GM19468 (cell line): ENCODE results near the gene SFMBT2.
"Not testable (repeated sequence)": the region's sequence is repeated elsewhere in the genome, so short reads cannot be mapped to it uniquely, and the experiment has no call there.

Experiments
- ATAC-seq: cut with Tn5 transposase; IDR thresholded peaks from one replicate; pipeline ENCODE4 v1.9.1; 2021; ENCODE audit warnings: mild to moderate bottlenecking, moderate library complexity, moderate number of reproducible peaks; ENCODE audit not compliant: unreplicated experiment; ENCODE audit errors: extremely low read depth

The SFMBT2 gene

DNA sequence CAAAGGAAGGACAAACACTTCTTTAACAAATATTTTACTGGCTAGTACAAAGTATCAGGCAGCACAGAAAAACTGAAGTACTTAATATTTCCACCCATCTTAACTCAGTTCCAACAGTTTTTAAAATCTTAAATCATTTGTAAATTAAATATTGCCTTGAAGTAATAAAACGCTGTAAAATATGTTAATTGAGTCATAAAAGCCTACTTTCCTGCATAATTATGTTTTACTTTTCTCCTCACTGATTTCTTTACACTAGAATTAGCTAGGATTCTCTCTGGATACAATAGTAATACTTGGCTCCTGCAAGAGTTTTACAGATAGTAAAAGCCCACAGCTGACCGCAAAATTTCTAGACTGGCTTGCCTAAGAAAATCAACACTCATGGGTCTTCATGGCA lies 74.9 kb downstream of the SFMBT2 start:
- ATAC-seq, result no peak

DNA sequence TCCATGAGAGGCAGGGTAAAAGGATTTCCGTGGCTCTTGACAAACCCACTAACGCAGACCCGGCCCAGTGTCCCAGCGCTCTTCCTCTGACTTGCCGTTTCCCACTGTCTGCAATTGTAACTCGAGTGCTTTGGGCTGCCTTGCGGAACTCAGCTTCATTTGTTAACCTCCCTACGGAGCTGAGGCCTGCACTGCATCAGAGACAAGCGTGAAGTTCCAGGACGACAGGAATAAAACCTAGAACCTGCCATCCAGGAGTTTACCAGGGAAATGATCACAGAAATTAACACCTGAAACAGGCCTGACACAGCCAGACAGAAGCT lies 76.2 kb downstream of the SFMBT2 start:
- no peak for ATAC-seq

DNA sequence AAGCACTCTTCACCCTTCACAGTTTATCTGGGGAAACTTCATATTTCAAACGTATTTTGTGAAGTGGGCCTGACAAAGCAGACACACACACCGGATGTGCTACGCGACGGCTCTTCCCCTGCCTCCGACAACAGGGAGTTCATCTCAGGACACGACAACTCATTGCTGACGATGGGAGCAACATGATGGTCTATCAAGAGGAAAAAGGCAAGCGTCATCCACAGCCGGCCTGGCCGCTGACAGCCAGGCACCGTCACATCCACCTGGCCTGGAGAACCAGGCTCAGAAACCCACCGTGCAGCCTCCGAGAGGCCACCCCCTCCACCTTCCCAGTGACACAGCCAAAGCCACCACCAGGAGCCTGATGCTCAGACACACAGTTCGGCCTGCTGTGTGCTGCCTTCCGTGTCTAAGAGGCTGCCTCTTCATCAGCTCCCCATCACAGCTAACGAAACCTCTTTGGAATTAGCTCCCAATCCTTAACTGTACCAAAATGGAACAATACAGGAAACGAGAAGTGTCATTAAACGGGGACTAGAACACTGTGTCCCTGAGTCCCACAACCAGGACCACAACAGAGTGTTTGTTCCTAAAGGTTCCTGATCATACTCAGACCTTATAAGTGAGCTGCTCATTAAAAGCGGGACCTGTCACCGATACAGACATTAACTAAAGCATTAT lies 76.7 kb downstream of the SFMBT2 start:
- ATAC-seq, result no peak

DNA sequence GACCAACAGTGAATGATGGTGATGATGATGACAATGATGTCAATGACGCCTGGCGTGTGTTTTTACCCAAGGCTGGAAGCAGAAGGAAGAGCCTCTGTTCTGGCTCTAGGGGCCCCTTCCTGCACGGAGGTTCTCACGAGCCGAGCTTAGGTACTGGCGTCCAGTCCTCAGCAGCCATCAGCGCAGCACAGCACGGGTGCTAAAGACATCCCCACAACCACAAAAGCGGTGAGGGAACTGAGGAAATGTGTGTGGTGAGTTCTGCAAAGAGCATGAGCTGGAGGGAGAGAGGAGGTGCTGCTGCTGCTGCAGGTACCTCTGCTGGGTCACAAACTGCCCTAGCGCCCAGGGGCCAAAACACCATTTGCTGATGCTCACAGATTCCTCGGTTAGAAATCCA lies 81.6 kb downstream of the SFMBT2 start:
- no peak for ATAC-seq

DNA sequence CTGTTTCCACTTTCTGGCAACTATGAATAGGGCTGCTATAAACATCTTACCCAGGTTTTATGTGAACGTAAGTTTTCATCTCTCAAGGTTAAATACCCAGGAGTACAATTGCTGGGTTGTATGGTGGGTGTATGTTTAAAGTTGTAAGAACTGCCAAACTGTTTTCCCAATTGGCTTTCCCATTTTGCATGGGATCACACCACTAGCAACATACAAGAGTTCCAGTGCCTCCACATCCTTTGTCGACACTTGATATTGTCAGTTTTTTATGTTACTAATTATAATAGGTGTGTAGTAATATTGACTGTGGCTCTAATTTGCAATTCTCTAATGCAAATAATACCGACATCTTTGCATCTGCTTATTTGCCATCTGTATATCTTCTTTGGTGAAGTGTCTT lies 82.9 kb downstream of the SFMBT2 start:
- no peak for ATAC-seq

- no peak for ATAC-seq
These were observed 88.2 kb downstream of the SFMBT2 start for GRCh38 chr10:7322623-7323022.

DNA sequence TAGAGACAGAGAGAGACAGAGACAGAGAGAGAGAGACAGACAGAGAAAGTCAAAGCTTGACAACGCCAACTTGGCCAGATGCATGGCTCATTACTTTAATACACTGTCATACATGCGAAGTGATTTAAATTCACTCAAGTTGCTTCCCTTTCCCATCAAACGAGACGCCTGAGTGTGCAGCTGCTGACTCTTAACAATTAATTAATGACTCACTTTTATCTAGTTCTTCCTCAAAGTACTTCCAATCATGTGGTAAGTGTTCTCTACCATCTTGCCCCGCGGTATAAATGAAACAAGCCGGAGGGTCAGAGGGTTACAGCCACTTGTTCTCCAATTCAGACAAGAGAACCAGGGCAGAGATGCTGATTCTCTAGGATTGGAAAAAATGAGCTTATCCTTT lies 90.8 kb downstream of the SFMBT2 start:
- ATAC-seq, result no peak

GRCh38 chr10:7319632-7320031 lies 91.2 kb downstream of the SFMBT2 start:
- no peak for ATAC-seq

DNA sequence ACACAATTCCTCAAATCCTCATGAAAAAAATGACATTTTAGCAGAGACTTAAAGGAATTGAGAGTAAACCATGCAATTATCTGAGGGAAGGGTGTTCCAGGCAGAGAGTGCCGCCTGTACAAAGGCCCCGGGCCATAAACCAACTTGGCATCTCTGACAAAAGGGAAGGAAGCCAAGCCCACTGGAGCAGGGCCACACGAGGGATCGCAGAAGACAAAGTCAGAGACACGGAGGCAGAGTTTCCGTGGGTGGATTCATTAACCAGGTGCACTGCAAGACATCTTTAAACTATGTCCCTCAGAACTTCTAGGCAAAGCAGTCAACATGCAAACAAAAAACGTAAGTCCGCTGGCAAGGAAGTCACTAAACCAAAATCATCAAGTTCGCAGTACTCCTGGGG lies 92.0 kb downstream of the SFMBT2 start:
- ATAC-seq, result no peak

- no peak for ATAC-seq
These were observed 92.9 kb downstream of the SFMBT2 start for GRCh38 chr10:7317786-7318446.

DNA sequence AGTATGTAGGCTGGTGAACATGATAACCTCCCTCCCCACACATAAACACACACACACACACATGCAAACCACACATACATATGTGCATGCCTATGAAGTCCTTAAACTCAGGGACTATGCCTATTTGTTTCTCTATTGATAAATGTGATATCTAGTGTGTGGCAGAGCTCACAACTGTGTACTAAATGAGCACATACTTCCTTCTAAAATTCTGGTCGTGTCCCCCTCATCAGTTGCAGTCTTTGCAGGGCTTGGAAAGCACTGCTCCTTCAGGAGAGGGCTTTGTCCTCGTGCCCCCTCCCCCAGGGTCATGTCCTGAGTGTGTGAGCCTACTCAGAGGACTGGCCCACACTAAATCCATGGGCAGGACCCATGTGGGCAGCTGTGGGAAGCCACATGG lies 94.0 kb downstream of the SFMBT2 start:
- no peak for ATAC-seq

DNA sequence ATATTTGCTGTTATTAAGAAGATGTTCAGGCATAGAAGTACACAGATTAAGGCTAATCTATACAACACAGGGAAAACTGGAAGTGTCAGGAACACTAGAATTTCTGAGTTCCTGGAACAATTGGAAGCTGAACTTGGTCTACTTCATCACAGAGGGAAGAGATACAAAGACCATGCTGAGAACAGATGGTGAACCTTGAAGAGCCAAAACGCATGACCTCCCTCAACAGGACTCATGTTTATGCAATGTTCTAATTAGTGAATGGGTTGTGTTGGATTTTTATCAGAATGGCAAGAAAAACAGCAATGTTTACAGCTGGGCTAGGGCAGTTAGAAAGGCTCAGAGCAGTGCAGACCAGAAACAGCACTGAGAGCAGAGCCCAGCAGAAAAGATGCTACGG lies 94.9 kb downstream of the SFMBT2 start:
- no peak for ATAC-seq

DNA sequence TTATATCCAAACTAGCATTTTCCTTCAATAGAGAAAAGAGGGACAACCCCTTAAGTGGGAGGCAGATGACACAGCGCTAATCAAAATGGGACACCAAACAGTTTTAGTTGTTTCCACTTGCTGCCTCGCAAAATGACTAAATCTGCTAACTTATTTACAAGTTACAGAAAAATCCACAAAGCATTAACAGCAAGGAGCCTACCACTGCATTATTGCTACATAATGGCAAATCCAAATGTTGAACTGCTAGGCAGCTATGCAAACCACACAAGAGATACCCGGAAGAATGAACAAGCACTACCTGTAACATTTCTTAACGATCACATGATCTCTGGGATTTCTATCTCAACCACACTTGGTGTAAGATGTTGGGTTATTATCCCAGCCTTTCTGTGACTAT lies 96.7 kb downstream of the SFMBT2 start:
- ATAC-seq, result no peak

DNA sequence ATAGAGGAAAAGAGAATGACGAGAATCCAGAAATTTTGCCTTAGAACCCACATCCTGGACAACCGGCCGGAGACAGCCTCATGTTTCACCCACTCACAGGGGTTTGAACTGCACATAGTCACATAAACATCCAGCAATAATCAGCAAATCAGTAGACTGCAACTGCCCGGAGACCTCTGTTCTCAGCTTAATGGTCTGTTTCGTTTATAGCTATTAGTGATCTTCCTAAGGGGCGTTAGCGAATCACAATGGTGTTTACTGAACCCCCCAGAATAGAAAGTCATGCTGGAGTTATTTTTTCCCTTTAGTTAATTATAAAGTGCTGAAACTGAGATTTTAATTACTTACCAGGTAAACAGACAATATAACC lies 98.4 kb downstream of the SFMBT2 start:
- ATAC-seq, result no peak

GRCh38 chr10:7311850-7312487 lies 98.9 kb downstream of the SFMBT2 start:
- ATAC-seq, result not testable (repeated sequence)

DNA sequence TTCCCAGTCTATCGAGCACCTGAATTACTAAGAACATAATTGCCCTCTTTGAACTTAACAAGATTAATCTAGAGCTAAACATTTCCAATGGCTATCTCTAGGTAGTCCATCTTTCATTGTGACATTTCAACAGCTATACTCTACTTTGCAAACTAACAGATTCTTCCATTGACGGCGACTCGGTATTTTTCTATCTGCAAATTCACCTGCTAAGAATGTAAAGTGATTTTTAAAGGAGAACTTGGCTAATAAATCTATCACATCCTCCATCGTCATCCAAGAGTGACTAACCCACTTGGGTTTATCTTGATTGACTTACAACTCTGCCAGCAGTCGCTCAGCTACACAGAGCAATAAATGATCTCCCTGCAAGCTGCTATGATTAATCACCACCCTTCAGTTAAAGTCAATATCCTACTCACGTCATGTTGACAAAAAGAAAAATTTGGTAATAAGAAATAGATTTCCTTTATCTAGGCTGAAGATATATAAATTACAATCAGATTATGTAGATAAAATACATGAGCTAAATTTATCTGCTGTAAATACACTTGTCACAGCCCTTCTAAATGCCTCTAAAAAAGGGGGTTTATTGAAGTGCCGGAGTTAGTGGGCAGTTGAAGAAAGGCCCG lies 99.5 kb downstream of the SFMBT2 start:
- ATAC-seq, result no peak

DNA sequence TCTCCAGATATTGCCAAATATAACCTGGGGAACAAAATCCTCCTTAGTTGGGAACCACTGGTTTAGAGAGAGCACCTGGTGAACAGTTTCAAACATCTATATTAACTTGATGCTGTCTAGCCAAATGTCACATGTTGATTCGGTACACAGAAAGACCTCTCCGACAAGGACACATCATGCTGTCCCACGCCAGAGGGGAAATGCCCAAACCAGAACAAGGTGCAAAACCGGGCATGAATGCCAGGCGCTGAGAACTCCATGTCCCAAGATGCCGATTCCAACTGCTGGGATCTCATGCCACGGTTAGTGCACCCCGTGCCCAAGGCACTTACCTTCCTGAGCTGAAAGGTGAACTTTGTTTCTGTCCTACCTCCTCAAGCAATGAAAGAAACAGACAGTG lies 100.8 kb downstream of the SFMBT2 start:
- no peak for ATAC-seq

GRCh38 chr10:7308826-7309225 lies 102.0 kb downstream of the SFMBT2 start:
- no peak for ATAC-seq

DNA sequence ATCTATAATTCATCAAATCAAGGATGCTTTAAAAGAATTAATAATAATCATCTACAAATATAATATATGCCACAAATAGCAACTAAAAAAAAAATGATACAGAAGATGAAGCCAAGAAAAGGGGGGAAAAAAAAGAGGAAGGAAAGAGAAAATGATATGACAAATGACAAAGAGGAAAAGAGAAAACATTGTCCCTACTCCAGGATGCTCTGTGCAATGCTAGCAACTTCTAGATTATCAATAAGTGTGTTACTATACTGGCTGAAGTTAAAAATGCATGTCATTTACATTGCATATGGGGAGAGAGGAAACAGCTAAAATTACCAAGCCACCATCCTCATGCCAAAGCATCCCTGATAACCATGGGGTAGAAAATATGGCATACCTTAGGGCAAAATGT lies 104.2 kb downstream of the SFMBT2 start:
- ATAC-seq, result no peak

DNA sequence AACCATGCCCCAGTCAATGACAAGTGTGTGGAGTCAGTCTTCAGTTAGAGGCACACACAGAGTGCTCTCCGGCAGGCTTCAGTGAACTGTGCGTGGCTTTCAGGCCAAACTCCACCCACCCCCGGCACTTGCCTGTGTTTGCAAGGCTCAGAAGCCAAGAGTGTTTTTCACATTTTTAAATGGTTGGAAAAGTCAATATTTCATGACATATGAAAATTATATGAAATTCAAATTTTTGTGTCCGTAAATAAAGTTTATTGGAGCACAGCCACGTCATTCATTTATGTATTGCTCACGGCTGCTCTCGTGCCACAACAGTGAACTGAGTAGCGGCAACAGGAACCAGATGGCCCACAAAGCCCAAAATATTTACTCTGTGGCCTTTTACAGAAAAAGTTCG lies 104.7 kb downstream of the SFMBT2 start:
- no peak for ATAC-seq

GRCh38 chr10:7305053-7305452 lies 105.8 kb downstream of the SFMBT2 start:
- no peak for ATAC-seq
